ENCODE measurements around the gene METAP1. TPM values are rescaled to one million over a fixed set of nuclear protein-coding genes. Genes with fewer than 3 reads are reported as not detected.

Gene METAP1
- total and polyA plus RNA-seq, 2 of the 8 experiments (the other 6 are each of a cell fraction or from before 2014, with no cell fraction given): 50.6 to 85.2 TPM

DNA sequence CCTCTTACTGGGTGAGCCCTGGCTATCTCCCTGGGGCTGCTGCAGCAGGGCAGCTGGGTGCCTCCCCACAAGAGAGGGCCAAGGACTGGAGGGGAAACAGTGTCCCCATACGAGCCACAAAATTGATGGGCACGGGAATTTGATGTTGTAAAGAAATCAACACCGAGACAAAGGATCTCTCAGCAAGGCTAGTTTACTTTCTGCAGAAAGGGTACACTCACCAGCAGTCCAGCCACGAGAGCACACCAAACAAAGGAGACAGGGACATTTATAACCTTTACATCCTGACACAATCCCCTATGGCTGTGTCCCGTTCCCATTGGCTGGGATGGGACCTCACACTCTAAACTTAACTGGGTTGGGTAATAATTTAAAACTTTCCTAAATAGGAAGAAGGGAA, 25.9 kb downstream of the METAP1 start (continued):
- no peak for TF ChIP-seq CHD7 (IDR thresholded peaks at IDR 0.05; ENCODE audit: insufficient replicate concordance, low read length)
